K562 (cell line): ENCODE results near the gene GTF3C1. TPM values are rescaled to one million over a fixed set of nuclear protein-coding genes. Genes with fewer than 3 reads are reported as not detected.

Source experiments
- ATAC-seq: fragments of 200-7000 bp; cut with Tn5 transposase; 3 replicates; pipeline ENCODE4 v1.9.1; 2020; ENCODE audit warnings: moderate library complexity
- BruUV-seq: library from RNA; stranded (reverse); fragments of 400-500 nt; replicated peaks from 2 replicates; lab custom pipeline; 2021; lab: Mats Ljungman, UMichigan
- CTCF ChIA-PET: fragments of 300-600 bp; formaldehyde crosslinking; extraction: SDS; loops from one replicate; lab custom pipeline; 2021; ENCODE audit warnings: low intra/inter-chr PET ratio; lab: Yijun Ruan, JAX
- POLR2A ChIA-PET: fragments of 300-600, 350-650 bp; sonication (Branson Sonifier 250); formaldehyde crosslinking; extraction: SDS; loops from one replicate; lab custom pipeline; 2021; ENCODE audit warnings: antibody characterized with exemption, inconsistent platforms; lab: Yijun Ruan, JAX
- DNase-seq, 4 experiments: peaks; one replicate each; pipeline versions ENCODE4 v3.0.0 to v3.0.0-alpha.2; 2011 to 2018; ENCODE audit warnings: low spot score in 3 of 4, mixed read lengths in 3 of 4; ENCODE audit errors: extremely low read depth in 1 of 4
- FAIRE-seq: peaks from 2 replicates; lab custom pipeline; 2011; peaks lifted over from hg19 to GRCh38; lab: Jason Lieb, UNC
- H2AFZ ChIP-seq: 2 replicates; pipeline ENCODE4 v1.6.0; 2011; ENCODE audit warnings: low read depth, low read length, control low read depth, inconsistent platforms
- H3K27ac ChIP-seq: fragments of 200-600 bp; 3 replicates; pipeline ENCODE4 v1.8.0; 2011; ENCODE audit warnings: low read depth, mild to moderate bottlenecking, control low read depth, inconsistent platforms, low read length, moderate library complexity, mixed read lengths; ENCODE audit errors: extremely low read depth
- H3K27me3 ChIP-seq, 2 experiments: fragments of 300-600 bp in 1 of 2; 2 replicates in 1 of 2; 3 replicates in 1 of 2; pipeline versions ENCODE4 v1.6.0 to v1.8.0; 2011; ENCODE audit warnings: inconsistent platforms in 2 of 2, low read length in 2 of 2, mild to moderate bottlenecking in 1 of 2, mixed read lengths in 1 of 2, moderate library complexity in 1 of 2; ENCODE audit not compliant: control insufficient read depth in 2 of 2, insufficient read depth in 2 of 2
- H3K36me3 ChIP-seq: fragments of 300-600 bp; 3 replicates; pipeline ENCODE4 v1.8.0; 2011; ENCODE audit warnings: mild to moderate bottlenecking, low read length, inconsistent platforms; ENCODE audit not compliant: control insufficient read depth, insufficient read depth
- H3K4me1 ChIP-seq, 2 experiments: fragments of 200-600 bp in 1 of 2; replicated peaks in 1 of 2; 2 replicates in 1 of 2; 3 replicates in 1 of 2; pipeline versions ENCODE4 v1.5.1 to v1.8.0; 2011; ENCODE audit warnings: inconsistent platforms in 2 of 2, low read length in 2 of 2, mild to moderate bottlenecking in 1 of 2, mixed read lengths in 1 of 2, moderate library complexity in 1 of 2; ENCODE audit not compliant: control insufficient read depth in 2 of 2, insufficient read depth in 2 of 2
- H3K4me2 ChIP-seq: 2 replicates; pipeline ENCODE4 v1.6.1; 2011; ENCODE audit warnings: low read length, control low read depth, inconsistent platforms, mixed read lengths; ENCODE audit not compliant: insufficient read depth
- H3K4me3 ChIP-seq: fragments of 200-600 bp; sonication (generic), shearing (Covaris generic); 2 replicates; pipeline ENCODE4 v1.5.1; 2016; ENCODE audit warnings: control low read depth, inconsistent platforms
- H3K79me2 ChIP-seq: fragments of 200-600 bp; 3 replicates; pipeline ENCODE4 v1.8.0; 2011; ENCODE audit warnings: low read length, inconsistent platforms; ENCODE audit not compliant: control insufficient read depth, insufficient read depth
- H3K9ac ChIP-seq, 2 experiments: 2 replicates each; pipeline versions ENCODE4 v1.6.0 to v1.6.1; 2011; ENCODE audit warnings: low read depth in 2 of 2, low read length in 2 of 2, control low read depth in 1 of 2, inconsistent platforms in 1 of 2, mild to moderate bottlenecking in 1 of 2, mixed read lengths in 1 of 2; ENCODE audit not compliant: insufficient read depth in 1 of 2
- H3K9me1 ChIP-seq: one replicate; pipeline ENCODE4 v1.6.0; 2011; ENCODE audit warnings: inconsistent platforms, mild to moderate bottlenecking, low read length, moderate library complexity; ENCODE audit not compliant: control insufficient read depth, insufficient read depth
- H3K9me3 ChIP-seq: replicated peaks from 2 replicates; pipeline ENCODE4 v1.5.1; 2011; ENCODE audit warnings: low read depth, low read length, inconsistent platforms; ENCODE audit not compliant: control insufficient read depth, insufficient read depth
- H4K20me1 ChIP-seq: replicated peaks from 2 replicates; pipeline ENCODE4 v1.6.1; 2011; ENCODE audit warnings: low read length, inconsistent platforms, mixed read lengths; ENCODE audit not compliant: control insufficient read depth, insufficient read depth
- COPS2 ChIP-seq: fragments of 450-650 bp; conservative IDR thresholded peaks from 2 replicates; pipeline ENCODE4 v1.6.1; 2016; ENCODE audit warnings: mild to moderate bottlenecking, moderate library complexity
- ELF4 ChIP-seq: fragments of 450-650 bp; formaldehyde crosslinking; IDR thresholded peaks from 2 replicates; pipeline ENCODE4 v1.4.0; 2022; ENCODE audit warnings: missing genetic modification characterization
- FOXJ2 ChIP-seq: fragments of 200-800 bp; sonication (Bioruptor generic); IDR thresholded peaks from 2 replicates; pipeline ENCODE4 v1.6.1; 2016; ENCODE audit warnings: missing genetic modification characterization, missing compliant biosample characterization
- NFIX ChIP-seq: fragments of 250-450 bp; sonication (Bioruptor Pico); IDR thresholded peaks from 2 replicates; pipeline ENCODE4 v1.4.0; 2020; ENCODE audit warnings: low read depth, mild to moderate bottlenecking, moderate library complexity
- NR4A1 ChIP-seq, 2 experiments: fragments of 250-450 bp in 1 of 2; fragments of 450-650 bp in 1 of 2; sonication (Bioruptor Pico) in 1 of 2; IDR thresholded peaks; 2 replicates each; pipeline versions ENCODE4 v1.4.0 to v1.6.1; 2016 to 2020; ENCODE audit warnings: mild to moderate bottlenecking in 2 of 2, missing compliant biosample characterization in 1 of 2, missing genetic modification characterization in 1 of 2, moderate library complexity in 1 of 2
- ZNF444 ChIP-seq: fragments of 250-450 bp; sonication (Bioruptor Pico); IDR thresholded peaks from 2 replicates; pipeline ENCODE4 v1.4.0; 2020; ENCODE audit warnings: mild to moderate bottlenecking, moderate library complexity
- ZNF445 ChIP-seq: fragments of 250-450 bp; sonication (Bioruptor Pico); IDR thresholded peaks from 2 replicates; pipeline ENCODE4 v1.4.0; 2020; ENCODE audit warnings: low read depth, mild to moderate bottlenecking, moderate library complexity
- ZNF696 ChIP-seq: fragments of 250-450 bp; sonication (Bioruptor Pico); conservative IDR thresholded peaks from 2 replicates; pipeline ENCODE4 v1.4.0; 2020; ENCODE audit warnings: mild to moderate bottlenecking, moderate library complexity
- ZZZ3 ChIP-seq: fragments of 450-650 bp; IDR thresholded peaks from 2 replicates; pipeline ENCODE4 v1.6.1; 2016; ENCODE audit warnings: antibody characterized with exemption, mild to moderate bottlenecking, moderate library complexity
- WGBS: fragments of 100-300 bp; shearing (Covaris generic); methylation state at CpG from one replicate; pipeline ENCODE4 v1.1.6; 2016; ENCODE audit warnings: low coverage, mixed read lengths; ENCODE audit not compliant: insufficient coverage; ENCODE audit errors: missing lambda C conversion rate; 5-methylcytosine and 5-hydroxymethylcytosine counted together
- in situ Hi-C: fragments of 300-500 bp; cut with MboI; formaldehyde crosslinking; loops from 4 replicates; pipeline ENCODE4 v1.15.0; 2018; ENCODE audit warnings: inconsistent platforms, mixed read lengths
- intact Hi-C: fragments of 100-400 bp; cut with micrococcal nuclease; formaldehyde crosslinking; loops from 2 replicates; pipeline ENCODE4 v1.14.2; 2022
- polyA plus RNA-seq, 8 experiments: library from polyadenylated mRNA; depleted of rRNA in 4 of 8; stranded (reverse) in 5 of 8; unstranded in 3 of 8; fragments of >200 nt; fragmentation: Nextera tagmentation in 2 of 8; fragmentation: Illumina TruSeq in 1 of 8; extraction: Ambion mirVana in 2 of 8; extraction: Trizol in 1 of 8; gene quantifications; 2 replicates each; pipeline versions ENCODE4 v1.2.1 to v1.2.3, GENCODE V29; 2011 to 2014; ENCODE audit warnings: inconsistent platforms in 1 of 8, missing spikeins in 1 of 8
- total RNA-seq, 7 experiments: library from RNA; depleted of rRNA in 6 of 7; stranded (reverse); fragments of >200 nt in 6 of 7; fragmentation: Illumina TruSeq in 2 of 7; extraction: Trizol in 2 of 7; gene quantifications; 2 replicates each; pipeline versions ENCODE4 v1.2.1 to v1.2.3, GENCODE V29; 2011 to 2021; ENCODE audit warnings: low replicate concordance in 1 of 7
- TF ChIP-seq, protein P1 (sequence below): IDR thresholded peaks from 2 replicates; pipeline ENCODE4 v1.6.1; 2011; ENCODE audit not compliant: insufficient read length; ENCODE audit errors: extremely low read depth
- TF ChIP-seq, protein P2 (sequence below): sonication (generic); formaldehyde crosslinking; IDR thresholded peaks from 2 replicates; pipeline ENCODE4 v1.8.1; 2023; ENCODE audit warnings: mild to moderate bottlenecking, missing genetic modification reagents
- TF ChIP-seq, protein P3 (sequence below): fragments of 450-650 bp; formaldehyde crosslinking; IDR thresholded peaks from 2 replicates; pipeline ENCODE4 v1.4.0; 2022; ENCODE audit warnings: missing genetic modification characterization

The GTF3C1 gene
- total and polyA plus RNA-seq, 9 of the 15 experiments (the other 6 are each of a cell fraction or from before 2014, with no cell fraction given): 0.72 to 63.6 (median 30.9) TPM

DNA sequence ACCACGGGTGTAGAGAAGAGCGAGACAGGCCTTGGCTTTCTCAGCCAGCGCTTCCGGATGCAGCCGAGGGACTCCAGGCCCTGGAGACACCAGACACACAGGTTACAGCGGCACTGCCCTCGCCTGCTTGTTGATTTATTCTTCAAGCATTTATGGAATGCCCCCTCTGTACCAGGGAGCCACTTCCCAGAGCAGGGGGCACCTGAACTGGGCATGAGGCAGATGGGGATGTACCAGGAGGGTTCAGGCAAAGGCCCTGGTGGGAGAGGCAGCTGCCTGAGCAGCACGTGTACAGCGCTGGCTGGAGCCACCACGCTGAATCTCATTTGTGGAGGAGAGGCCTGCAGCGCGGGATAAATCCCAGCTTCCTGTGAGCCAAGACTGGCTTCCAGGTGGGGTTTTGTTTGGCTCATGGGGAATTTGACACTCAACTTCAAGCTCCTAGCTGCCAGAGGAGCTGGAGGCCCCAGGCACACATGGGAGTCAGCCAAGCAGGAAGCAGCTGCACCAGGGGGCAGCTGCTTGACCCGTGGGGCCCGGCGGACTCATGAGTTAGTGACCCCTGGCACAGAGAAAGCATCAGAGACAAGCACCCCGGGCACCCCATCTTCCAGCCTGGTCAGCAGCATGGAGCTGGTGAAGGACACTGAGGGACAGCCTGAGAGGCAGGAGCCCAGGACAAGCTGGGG is 88.1 kb downstream of the GTF3C1 start:
- Histone ChIP-seq H3K9me1 (no peaks in the 10 kb centered on the region), H3K4me2 (no peak overlapping the region), H2AFZ (no peak overlapping the region), H3K4me3 (no peak overlapping the region), H4K20me1 (no peaks in the 10 kb centered on the region; the same call in 1 of the 2 replicates), H3K9ac (no peak overlapping the region; a peak in 1 of 4 replicates), H3K9me3 (no peaks in the 10 kb centered on the region), H3K27ac (no peak overlapping the region), H3K36me3 (peaks cover 51% of the 10 kb centered on the region; the same call in 2 of the 3 replicates), H3K27me3 (no peaks in the 10 kb centered on the region), H3K4me1 (peaks cover 0 to 7% of the 10 kb centered on the region in 2 experiments; a peak in 2 of 5 replicates), H3K79me2 (no peaks in the 10 kb centered on the region)
- ChIA-PET POLR2A (interaction anchor here (0.6 to 2.3 kb wide), 3 partner anchors 9 to 16 kb away, joined by 3 to 7 read pairs (median 3); no protein-coding TSS in a partner anchor), CTCF (no interaction called here)
- in situ Hi-C loops: no loop called here
- DNase-seq: no peak
- BruUV-seq: no TSS peak
- WGBS: 76% methylated on average over 16 of the region's 16 CpGs
- intact Hi-C loops: no loop called here
- ATAC-seq: no peak
- no peak for FAIRE-seq
- TF ChIP-seq ELF4 (CRISPR knock-in tag): no peak
- TF ChIP-seq NR4A1 (CRISPR knock-in tag; IDR thresholded peaks at IDR 0.05): no peak
- no peak for TF ChIP-seq NR4A1 (tag; IDR thresholded peaks at IDR 0.05)
- no peak for TF ChIP-seq ZNF696 (CRISPR knock-in tag)
- no peak for TF ChIP-seq ZNF445
- TF ChIP-seq, protein P1, sequence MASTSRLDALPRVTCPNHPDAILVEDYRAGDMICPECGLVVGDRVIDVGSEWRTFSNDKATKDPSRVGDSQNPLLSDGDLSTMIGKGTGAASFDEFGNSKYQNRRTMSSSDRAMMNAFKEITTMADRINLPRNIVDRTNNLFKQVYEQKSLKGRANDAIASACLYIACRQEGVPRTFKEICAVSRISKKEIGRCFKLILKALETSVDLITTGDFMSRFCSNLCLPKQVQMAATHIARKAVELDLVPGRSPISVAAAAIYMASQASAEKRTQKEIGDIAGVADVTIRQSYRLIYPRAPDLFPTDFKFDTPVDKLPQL: no peak
- no peak for TF ChIP-seq FOXJ2
- no peak for TF ChIP-seq NFIX
- no peak for TF ChIP-seq ZNF444
- TF ChIP-seq, protein P2, sequence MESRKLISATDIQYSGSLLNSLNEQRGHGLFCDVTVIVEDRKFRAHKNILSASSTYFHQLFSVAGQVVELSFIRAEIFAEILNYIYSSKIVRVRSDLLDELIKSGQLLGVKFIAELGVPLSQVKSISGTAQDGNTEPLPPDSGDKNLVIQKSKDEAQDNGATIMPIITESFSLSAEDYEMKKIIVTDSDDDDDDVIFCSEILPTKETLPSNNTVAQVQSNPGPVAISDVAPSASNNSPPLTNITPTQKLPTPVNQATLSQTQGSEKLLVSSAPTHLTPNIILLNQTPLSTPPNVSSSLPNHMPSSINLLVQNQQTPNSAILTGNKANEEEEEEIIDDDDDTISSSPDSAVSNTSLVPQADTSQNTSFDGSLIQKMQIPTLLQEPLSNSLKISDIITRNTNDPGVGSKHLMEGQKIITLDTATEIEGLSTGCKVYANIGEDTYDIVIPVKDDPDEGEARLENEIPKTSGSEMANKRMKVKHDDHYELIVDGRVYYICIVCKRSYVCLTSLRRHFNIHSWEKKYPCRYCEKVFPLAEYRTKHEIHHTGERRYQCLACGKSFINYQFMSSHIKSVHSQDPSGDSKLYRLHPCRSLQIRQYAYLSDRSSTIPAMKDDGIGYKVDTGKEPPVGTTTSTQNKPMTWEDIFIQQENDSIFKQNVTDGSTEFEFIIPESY (CRISPR knock-in tag): no peak
- TF ChIP-seq, protein P3, sequence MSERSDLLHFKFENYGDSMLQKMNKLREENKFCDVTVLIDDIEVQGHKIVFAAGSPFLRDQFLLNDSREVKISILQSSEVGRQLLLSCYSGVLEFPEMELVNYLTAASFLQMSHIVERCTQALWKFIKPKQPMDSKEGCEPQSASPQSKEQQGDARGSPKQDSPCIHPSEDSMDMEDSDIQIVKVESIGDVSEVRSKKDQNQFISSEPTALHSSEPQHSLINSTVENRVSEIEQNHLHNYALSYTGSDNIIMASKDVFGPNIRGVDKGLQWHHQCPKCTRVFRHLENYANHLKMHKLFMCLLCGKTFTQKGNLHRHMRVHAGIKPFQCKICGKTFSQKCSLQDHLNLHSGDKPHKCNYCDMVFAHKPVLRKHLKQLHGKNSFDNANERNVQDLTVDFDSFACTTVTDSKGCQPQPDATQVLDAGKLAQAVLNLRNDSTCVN (CRISPR knock-in tag): no peak
- no peak for TF ChIP-seq COPS2
- TF ChIP-seq ZZZ3: no peak
